ENCODE results near the gene CSF3. TPM values are rescaled to one million over a fixed set of nuclear protein-coding genes. Genes with fewer than 3 reads are reported as not detected.
"Not testable (repeated sequence)": the region's sequence is repeated elsewhere in the genome, so short reads cannot be mapped to it uniquely, and the experiment has no call there.

Gene CSF3
- total RNA-seq, 1 experiment from 2014 or later = not detected

GRCh38 chr17:40012017-40012647 is 3.1 kb upstream of the CSF3 start:
- H3K36me3 Mint-ChIP-seq (ENCODE audit: insufficient read depth in 1 of 3, low read depth in 3 of 3); H3K9me3 ChIP-seq (ENCODE audit: control insufficient read depth, low read depth, low read length); H3K56ac ChIP-seq (ENCODE audit: insufficient read length, low read depth, low read length); H3K23me2 ChIP-seq (ENCODE audit: insufficient read length, low read depth, low read length, poor library complexity, severe bottlenecking); H3K9ac ChIP-seq (ENCODE audit: extremely low read depth, insufficient read length, low read length); H3K27me3 Mint-ChIP-seq (ENCODE audit: low read depth); H2AK5ac ChIP-seq (ENCODE audit: insufficient read length, low read length); H2AFZ ChIP-seq (ENCODE audit: low read length); H2BK20ac ChIP-seq (ENCODE audit: low read depth, low read length, poor library complexity, severe bottlenecking); DNase-seq; H2BK5ac ChIP-seq (ENCODE audit: insufficient read length, low read length); H4K20me1 ChIP-seq (ENCODE audit: control insufficient read depth, insufficient read depth, insufficient read length); H2BK12ac ChIP-seq (ENCODE audit: insufficient read length, low read depth, low read length); H3K79me1 ChIP-seq (ENCODE audit: insufficient read depth, low read depth, low read length, poor library complexity, severe bottlenecking); H3T11ph ChIP-seq (ENCODE audit: low read length); H3K4ac ChIP-seq (ENCODE audit: low read depth, low read length); H2BK15ac ChIP-seq (ENCODE audit: low read depth, low read length); H3K79me2 ChIP-seq (ENCODE audit: insufficient read depth, low read length); H3K4me2 ChIP-seq (ENCODE audit: insufficient read depth, insufficient read length, low read length); H3K14ac ChIP-seq (ENCODE audit: insufficient read depth, low read length); H3K27me3 ChIP-seq (ENCODE audit: insufficient read depth, low read length); H3K4me1 ChIP-seq (ENCODE audit: insufficient read depth, low read length); H4K8ac ChIP-seq (replicated peaks; ENCODE audit: insufficient read length, low read depth, low read length); H3K4me3 Mint-ChIP-seq; H4K91ac ChIP-seq (ENCODE audit: insufficient read length, low read depth, low read length); H2BK120ac ChIP-seq (ENCODE audit: low read depth, low read length, poor library complexity, severe bottlenecking); H3K18ac ChIP-seq (ENCODE audit: insufficient read length, low read depth, low read length); H3K27ac ChIP-seq (ENCODE audit: insufficient read length, low read depth, low read length); H4K5ac ChIP-seq (ENCODE audit: insufficient read length, low read depth, low read length); H3K9me3 Mint-ChIP-seq; H3K27ac Mint-ChIP-seq; H3K23ac ChIP-seq (ENCODE audit: insufficient read length, low read depth, low read length): not testable (repeated sequence)
- no CpG with 5 or more reads among the region's 22 CpGs for WGBS (ENCODE audit: extremely low coverage, insufficient read length, low lambda C conversion rate)
- peaks cover 10 to 24% of the 10 kb centered on the region in 2 experiments; a peak in 3 of 4 replicates for H3K4me1 Mint-ChIP-seq

All from H9 (cell line).